Ovary (tissue), 3 donors: Measurements from ENCODE around the gene TSHZ3.

Experiments used
- CTCF ChIP-seq, 3 donors: fragments of 450-650 bp in 2 of 3; fragments of 200-600 bp in 1 of 3; IDR thresholded peaks; one replicate each; pipeline versions ENCODE4 v1.5.1 to v1.8.0; 2016 to 2022; ENCODE audit warnings: antibody characterized with exemption in 3 of 3, mild to moderate bottlenecking in 1 of 3
- EP300 ChIP-seq: sonication (generic); formaldehyde crosslinking; IDR thresholded peaks from one replicate; pipeline ENCODE4 v1.6.1; 2017; ENCODE audit warnings: antibody characterized with exemption
- POLR2A ChIP-seq: fragments of 450-650 bp; IDR thresholded peaks from one replicate; pipeline ENCODE4 v1.6.1; 2017; ENCODE audit warnings: antibody characterized with exemption, mild to moderate bottlenecking, moderate library complexity
- donor health status: DM: no; HTN: no; CAD: no.

DNA sequence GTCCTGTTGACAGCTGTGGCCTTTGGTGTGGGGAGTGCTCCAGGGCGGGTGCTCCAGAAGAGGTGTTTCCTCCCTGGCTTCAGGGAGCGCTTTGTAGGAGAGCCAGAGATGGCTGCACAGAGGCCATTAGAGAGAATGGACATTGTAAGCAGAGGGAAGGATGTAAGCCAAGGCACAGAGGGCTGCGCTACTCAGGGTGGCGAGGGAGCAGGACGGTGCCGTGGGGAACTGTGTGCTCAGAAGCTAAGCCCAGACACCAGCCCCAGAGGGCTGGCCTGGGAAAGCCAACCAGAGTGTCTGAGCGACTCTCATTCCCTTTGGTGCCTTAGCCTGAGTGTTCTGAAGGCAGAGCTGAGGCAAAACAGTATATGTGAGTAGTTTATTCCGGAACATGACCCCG lies 92.2 kb downstream of the TSHZ3 start:
- TF ChIP-seq EP300 = no peak
- no peak for TF ChIP-seq CTCF (IDR thresholded peaks at IDR 0.05)
- no peak for TF ChIP-seq POLR2A
